HS-27A (cell line): ENCODE measurements around the gene ARHGAP26.
A peak's percentile ranks its signal among the peaks of the same experiment; 100 is the strongest.

Source experiments
- DNase-seq: peaks from one replicate; pipeline ENCODE4 v3.0.0-alpha.2; 2012; ENCODE audit warnings: low read depth, missing footprints

ARHGAP26 gene

GRCh38 chr5:143140492-143141203, 370.5 kb downstream of the ARHGAP26 start:
- no peak for DNase-seq

GRCh38 chr5:143141652-143142051, 371.5 kb downstream of the ARHGAP26 start:
- DNase-seq, result no peak

- DNase-seq, result no peak
Measured at GRCh38 chr5:143142596-143143435, 372.6 kb downstream of the ARHGAP26 start.

GRCh38 chr5:143143973-143144372, 373.8 kb downstream of the ARHGAP26 start:
- no peak for DNase-seq

- no peak for DNase-seq
Measured at GRCh38 chr5:143145243-143146160, 375.3 kb downstream of the ARHGAP26 start.

GRCh38 chr5:143146161-143146560, 376.0 kb downstream of the ARHGAP26 start:
- DNase-seq, result no peak

- no peak for DNase-seq
Measured at GRCh38 chr5:143147383-143147782, 377.2 kb downstream of the ARHGAP26 start.

- DNase-seq, result no peak
Measured at GRCh38 chr5:143147902-143148301, 377.7 kb downstream of the ARHGAP26 start.

GRCh38 chr5:143148771-143149170, 378.6 kb downstream of the ARHGAP26 start:
- no peak for DNase-seq

GRCh38 chr5:143149759-143150158, 379.6 kb downstream of the ARHGAP26 start:
- no peak for DNase-seq

GRCh38 chr5:143151056-143151700, 381.0 kb downstream of the ARHGAP26 start:
- DNase-seq, result no peak

- no peak for DNase-seq
Measured at GRCh38 chr5:143152445-143152844, 382.3 kb downstream of the ARHGAP26 start.

GRCh38 chr5:143153332-143154119, 383.3 kb downstream of the ARHGAP26 start:
- no peak for DNase-seq

GRCh38 chr5:143154510-143155370, 384.6 kb downstream of the ARHGAP26 start:
- peak; percentile 39 for DNase-seq

- DNase-seq, result no peak
Measured at GRCh38 chr5:143155455-143155854, 385.3 kb downstream of the ARHGAP26 start.

GRCh38 chr5:143156086-143156485, 385.9 kb downstream of the ARHGAP26 start:
- DNase-seq, result no peak

- DNase-seq, result no peak
Measured at GRCh38 chr5:143156572-143156971, 386.4 kb downstream of the ARHGAP26 start.

GRCh38 chr5:143159031-143159430, 388.9 kb downstream of the ARHGAP26 start:
- no peak for DNase-seq

GRCh38 chr5:143161885-143162540, 391.8 kb downstream of the ARHGAP26 start:
- DNase-seq, result no peak
